Superior temporal gyrus (tissue), 1 donor: ENCODE measurements around the gene DGAT2.

Experiments used
- DNase-seq: peaks from one replicate; pipeline ENCODE4 v3.0.0-alpha.2; 2016; ENCODE audit errors: extremely low spot score

Gene DGAT2

GRCh38 chr11:75826461-75827230, 58.1 kb downstream of the DGAT2 start:
- DNase-seq = no peak

GRCh38 chr11:75827562-75827961, 59.0 kb downstream of the DGAT2 start:
- DNase-seq = no peak

GRCh38 chr11:75831915-75832502, 63.4 kb downstream of the DGAT2 start:
- DNase-seq = no peak

DNA sequence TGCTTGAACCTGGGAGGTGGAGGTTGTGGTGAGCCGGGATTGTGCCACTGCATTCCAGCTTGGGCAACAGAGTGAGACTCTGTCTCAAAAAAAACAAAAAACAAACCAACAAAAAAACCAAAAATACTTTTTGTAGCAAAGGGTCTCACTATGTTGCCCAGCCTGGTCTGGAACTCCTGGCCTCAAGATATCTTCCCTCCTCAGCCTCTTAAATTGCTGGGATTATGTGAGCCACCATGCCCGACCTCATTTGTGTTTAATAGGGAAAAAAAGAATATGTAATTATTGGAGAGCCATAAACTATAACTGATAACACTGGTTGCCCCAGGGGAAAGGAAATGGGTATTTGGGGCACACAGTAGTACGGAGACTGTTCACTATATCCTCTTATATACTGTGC, 66.2 kb downstream of the DGAT2 start:
- DNase-seq = no peak

- DNase-seq = no peak
These were observed 67.8 kb downstream of the DGAT2 start for GRCh38 chr11:75836417-75836816.

- DNase-seq = no peak
These were observed 71.3 kb downstream of the DGAT2 start for GRCh38 chr11:75839851-75840250.

DNA sequence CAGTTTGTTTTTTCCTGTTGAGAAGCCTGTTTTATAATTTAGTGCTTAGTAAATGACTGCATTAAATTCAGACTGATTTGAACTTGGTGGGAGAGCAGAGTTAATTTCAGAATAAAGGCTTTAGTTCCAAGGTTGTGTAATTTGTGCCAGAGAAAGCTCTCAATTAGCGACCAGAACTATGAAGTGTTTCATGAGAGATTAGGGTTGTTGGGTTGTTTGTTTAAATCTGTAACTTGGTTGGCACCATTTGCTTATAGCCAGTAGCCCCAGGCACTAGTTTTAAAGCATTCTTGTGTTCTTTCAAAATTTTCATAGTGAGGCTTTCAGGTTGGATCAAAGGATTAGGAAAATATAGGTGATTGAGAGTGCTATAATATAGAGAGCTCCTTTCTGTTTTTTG, 71.9 kb downstream of the DGAT2 start:
- DNase-seq = no peak

- DNase-seq = no peak
These were observed 73.2 kb downstream of the DGAT2 start for GRCh38 chr11:75841739-75842138.

DNA sequence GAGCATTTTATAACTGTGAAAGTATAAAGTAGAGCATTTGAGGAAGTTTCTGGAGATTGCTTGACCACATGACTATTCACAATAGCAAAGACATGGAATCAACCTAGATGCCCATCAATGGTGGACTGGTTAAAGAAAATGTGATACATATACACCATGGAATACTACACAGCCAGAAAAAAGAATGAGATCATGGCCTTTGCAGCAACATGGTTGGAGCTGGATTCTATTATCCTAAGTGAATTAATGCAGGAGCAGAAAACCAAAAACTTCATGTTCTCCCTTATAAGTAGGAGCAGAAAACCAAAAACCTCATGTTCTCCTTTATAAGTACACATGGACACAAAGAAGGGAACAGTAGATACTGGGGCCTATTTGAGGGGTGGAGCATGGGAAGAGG, 76.7 kb downstream of the DGAT2 start:
- DNase-seq = no peak

DNA sequence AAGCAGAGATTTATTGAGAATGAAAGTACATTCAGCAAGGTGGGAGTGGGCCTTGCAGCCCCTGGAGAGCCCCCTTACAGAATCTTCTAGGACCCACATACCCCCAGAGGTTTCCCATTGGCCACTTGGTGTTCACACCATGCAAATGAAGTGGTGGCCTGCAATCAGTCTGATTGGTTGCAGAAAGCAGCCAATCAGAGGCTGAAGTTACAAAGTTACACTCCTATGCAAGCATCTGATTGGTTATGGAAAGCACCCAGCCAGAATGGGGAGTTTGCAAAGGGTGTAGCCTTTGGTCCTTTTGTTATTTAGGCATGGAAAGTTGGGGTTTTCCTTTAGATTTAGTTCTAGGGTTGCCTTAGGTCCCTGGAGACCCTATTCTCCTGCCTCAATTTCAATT, 81.3 kb downstream of the DGAT2 start:
- no peak for DNase-seq

DNA sequence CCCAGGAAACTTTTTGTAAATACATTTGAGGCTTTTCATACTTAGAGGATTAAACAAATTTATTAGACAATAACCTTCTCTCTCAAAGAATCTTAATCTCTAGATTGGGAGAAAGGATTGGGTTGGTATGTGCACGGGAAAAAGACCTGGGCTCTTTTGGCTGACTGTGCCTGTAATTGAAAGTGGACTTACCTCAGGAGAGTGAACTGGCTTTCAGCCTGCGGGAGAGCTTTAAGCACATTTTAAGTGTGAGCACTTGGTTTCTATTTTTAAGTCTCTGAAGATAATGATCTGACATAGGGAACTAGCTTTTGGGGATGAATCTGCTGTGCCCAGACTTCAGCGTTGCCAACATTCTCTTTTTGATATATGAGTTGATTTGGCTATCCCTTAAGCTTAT, 82.2 kb downstream of the DGAT2 start:
- peak; percentile 50 for DNase-seq
